ENCODE data around the gene RNGTT.

GRCh38 chr6:88843040-88843439, 120.4 kb downstream of the RNGTT start:
- no peak for TF ChIP-seq EZH2 (IDR thresholded peaks at IDR 0.05; ENCODE audit: insufficient read depth, poor library complexity, severe bottlenecking)
- TF ChIP-seq EZH2phosphoT487 (IDR thresholded peaks at IDR 0.05; ENCODE audit: insufficient read depth, low read depth): no peak
